SK-MEL-5 (cell line): ENCODE data around the gene ACP5. TPM values are rescaled to one million over a fixed set of nuclear protein-coding genes. Genes with fewer than 3 reads are reported as not detected.
"Not testable (repeated sequence)": the region's sequence is repeated elsewhere in the genome, so short reads cannot be mapped to it uniquely, and the experiment has no call there.

Experiments
- DNase-seq: peaks from one replicate; pipeline ENCODE4 v3.0.0-alpha.2; 2016; ENCODE audit warnings: low read depth, low spot score
- in situ Hi-C: cut with HindIII; loops from 2 replicates; pipeline ENCODE4 v1.10.0; 2016; ENCODE audit warnings: low sequenced_read_pairs, high pct_unique_total_duplicates, low pct_unique_long_range_greater_than_20kb
- total RNA-seq: library from RNA; depleted of rRNA; stranded (reverse); fragments of >200 nt; shearing (Covaris generic); gene quantifications from 2 replicates; pipeline ENCODE4 v1.2.3, GENCODE V29; 2014

The ACP5 gene
- total RNA-seq, 1 experiment from 2014 or later = 64.7 TPM

GRCh38 chr19:11587302-11587974 lies 10.0 kb upstream of the ACP5 start:
- in situ Hi-C loops = no loop called here
- DNase-seq = peak; percentile 76

- in situ Hi-C loops = no loop called here
Measured at GRCh38 chr19:11586331-11586730, 8.9 kb upstream of the ACP5 start.

GRCh38 chr19:11581740-11582139 lies 4.3 kb upstream of the ACP5 start:
- in situ Hi-C loops = no loop called here
- no peak for DNase-seq

More at GRCh38 chr19:11586331-11586730, 8.9 kb upstream of the ACP5 start:
- DNase-seq = no peak

- DNase-seq = no peak
- in situ Hi-C loops = no loop called here
Measured at GRCh38 chr19:11580116-11580515, 2.7 kb upstream of the ACP5 start.

GRCh38 chr19:11578258-11579142 lies 1.1 kb upstream of the ACP5 start:
- in situ Hi-C loops = no loop called here
- no peak for DNase-seq

- DNase-seq = no peak
- in situ Hi-C loops = no loop called here
Measured at GRCh38 chr19:11576227-11576626, 1.2 kb downstream of the ACP5 start.

- no peak for DNase-seq
- in situ Hi-C loops = no loop called here
Measured at GRCh38 chr19:11574689-11575088, 2.8 kb downstream of the ACP5 start.

GRCh38 chr19:11573763-11574162 lies 3.7 kb downstream of the ACP5 start:
- in situ Hi-C loops = not testable (repeated sequence)

GRCh38 chr19:11573354-11573753 lies 4.1 kb downstream of the ACP5 start:
- in situ Hi-C loops, DNase-seq: not testable (repeated sequence)

More at GRCh38 chr19:11573763-11574162, 3.7 kb downstream of the ACP5 start:
- not testable (repeated sequence) for DNase-seq

GRCh38 chr19:11570039-11570462 lies 7.4 kb downstream of the ACP5 start:
- in situ Hi-C loops = no loop called here

GRCh38 chr19:11566164-11566563 lies 11.3 kb downstream of the ACP5 start:
- DNase-seq = no peak

More at GRCh38 chr19:11570039-11570462, 7.4 kb downstream of the ACP5 start:
- DNase-seq = no peak

GRCh38 chr19:11565649-11565980 lies 11.8 kb downstream of the ACP5 start:
- in situ Hi-C loops, DNase-seq: not testable (repeated sequence)

More at GRCh38 chr19:11566164-11566563, 11.3 kb downstream of the ACP5 start:
- in situ Hi-C loops = no loop called here

GRCh38 chr19:11564082-11564807 lies 13.2 kb downstream of the ACP5 start:
- DNase-seq, in situ Hi-C loops: not testable (repeated sequence)

- in situ Hi-C loops = no loop called here
- no peak for DNase-seq
Measured at GRCh38 chr19:11563532-11563931, 13.9 kb downstream of the ACP5 start.

GRCh38 chr19:11560404-11561051 lies 16.9 kb downstream of the ACP5 start:
- peak; percentile 85 for DNase-seq
- in situ Hi-C loops = no loop called here

- in situ Hi-C loops = no loop called here
- DNase-seq = peak; percentile 96
Measured at GRCh38 chr19:11558881-11559828, 18.3 kb downstream of the ACP5 start, which contains the start of gene ELOF1. Gene ELOF1 (minus strand): TSS chr19:11559230. CDS start chr19:11554347, 4,883 bp downstream.
